GM12801 (cell line): ENCODE measurements around the gene LMO3.

ENCODE experiments used
- CTCF ChIP-seq: IDR thresholded peaks from one replicate; pipeline ENCODE4 v1.5.1; 2011; ENCODE audit warnings: control low read depth; ENCODE audit not compliant: insufficient read length; ENCODE audit errors: extremely low read depth

The LMO3 gene

GRCh38 chr12:16606201-16606849, 363 bp upstream of the LMO3 start:
- TF ChIP-seq CTCF = no peak

GRCh38 chr12:16605642-16606116, 283 bp downstream of the LMO3 start:
- TF ChIP-seq CTCF = no peak

GRCh38 chr12:16604596-16605252, 1.2 kb downstream of the LMO3 start:
- no peak for TF ChIP-seq CTCF

- no peak for TF ChIP-seq CTCF
These were observed 1.9 kb downstream of the LMO3 start for GRCh38 chr12:16603916-16604575.

GRCh38 chr12:16603260-16603915, 2.6 kb downstream of the LMO3 start:
- TF ChIP-seq CTCF = no peak

GRCh38 chr12:16602412-16602811, 3.5 kb downstream of the LMO3 start:
- TF ChIP-seq CTCF = no peak

GRCh38 chr12:16600525-16600924, 5.4 kb downstream of the LMO3 start:
- TF ChIP-seq CTCF = no peak
